ACC112 (cell line): ENCODE measurements around the gene SLC4A4.

Source experiments
- H2AFZ ChIP-seq: fragments of 200-600 bp; sonication (generic); one replicate; pipeline ENCODE4 v1.6.0; 2017; ENCODE audit warnings: antibody characterized with exemption, low read length; ENCODE audit not compliant: unreplicated experiment
- H3K27ac ChIP-seq: fragments of 200-600 bp; sonication (generic); 2 replicates; pipeline ENCODE4 v1.5.1; 2014; ENCODE audit warnings: low read depth, mild to moderate bottlenecking, antibody characterized with exemption, low read length, moderate library complexity
- H3K27me3 ChIP-seq: fragments of 200-600 bp; sonication (generic); 2 replicates; pipeline ENCODE4 v1.6.1; 2014; ENCODE audit warnings: mild to moderate bottlenecking, antibody characterized with exemption, low read length, moderate library complexity, mixed read lengths; ENCODE audit not compliant: insufficient read depth
- H3K36me3 ChIP-seq: fragments of 200-600 bp; sonication (generic); 2 replicates; pipeline ENCODE4 v1.6.1; 2016; ENCODE audit warnings: mild to moderate bottlenecking, antibody characterized with exemption, low read length, moderate library complexity, mixed read lengths; ENCODE audit not compliant: insufficient read depth
- H3K4me1 ChIP-seq: fragments of 200-600 bp; sonication (generic); one replicate; pipeline ENCODE4 v1.6.1; 2016; ENCODE audit warnings: low read length, mixed read lengths; ENCODE audit not compliant: insufficient read depth, unreplicated experiment, control insufficient read depth
- H3K4me3 ChIP-seq: fragments of 200-600 bp; sonication (generic); 2 replicates; pipeline ENCODE4 v1.5.1; 2014; ENCODE audit warnings: mild to moderate bottlenecking, low read depth, low read length
- H3K79me2 ChIP-seq: fragments of 200-600 bp; sonication (generic); one replicate; pipeline ENCODE4 v1.6.0; 2016; ENCODE audit warnings: low read length; ENCODE audit not compliant: control insufficient read depth, unreplicated experiment, insufficient read depth

Gene SLC4A4

GRCh38 chr4:71304289-71304850 lies 34.5 kb upstream of the SLC4A4 start:
- Histone ChIP-seq H3K36me3 (no peaks in the 10 kb centered on the region), H3K79me2 (no peaks in the 10 kb centered on the region), H3K27me3 (no peaks in the 10 kb centered on the region), H3K4me3 (no peak overlapping the region), H3K27ac (no peak overlapping the region), H3K4me1 (peaks cover 9% of the 10 kb centered on the region), H2AFZ (no peak overlapping the region)

- peaks cover 9% of the 10 kb centered on the region for H3K4me1 ChIP-seq
- no peak overlapping the region for H2AFZ ChIP-seq
- no peak overlapping the region for H3K4me3 ChIP-seq
- no peaks in the 10 kb centered on the region for H3K79me2 ChIP-seq
- no peaks in the 10 kb centered on the region for H3K27me3 ChIP-seq
- no peak overlapping the region for H3K27ac ChIP-seq
- H3K36me3 ChIP-seq = no peaks in the 10 kb centered on the region
These were observed 31.1 kb upstream of the SLC4A4 start for GRCh38 chr4:71307729-71308128.

GRCh38 chr4:71322425-71322824 lies 16.4 kb upstream of the SLC4A4 start:
- Histone ChIP-seq H3K4me3 (no peak overlapping the region), H3K27me3 (peaks cover 9% of the 10 kb centered on the region; the same call in 1 of the 2 replicates), H3K4me1 (no peaks in the 10 kb centered on the region)

GRCh38 chr4:71333368-71333767 lies 5.5 kb upstream of the SLC4A4 start:
- H3K4me1 ChIP-seq = no peaks in the 10 kb centered on the region
- no peaks in the 10 kb centered on the region for H3K79me2 ChIP-seq
- no peak overlapping the region for H3K27ac ChIP-seq
- no peaks in the 10 kb centered on the region for H3K27me3 ChIP-seq
- H3K36me3 ChIP-seq = no peaks in the 10 kb centered on the region
- H3K4me3 ChIP-seq = no peak overlapping the region
- no peak overlapping the region for H2AFZ ChIP-seq

More at GRCh38 chr4:71322425-71322824, 16.4 kb upstream of the SLC4A4 start:
- Histone ChIP-seq H3K27ac (no peak overlapping the region), H2AFZ (no peak overlapping the region), H3K79me2 (no peaks in the 10 kb centered on the region), H3K36me3 (no peaks in the 10 kb centered on the region)

- H3K36me3 ChIP-seq = no peaks in the 10 kb centered on the region
- H3K4me3 ChIP-seq = no peak overlapping the region
- H2AFZ ChIP-seq = no peak overlapping the region
- H3K27me3 ChIP-seq = no peaks in the 10 kb centered on the region
- peaks cover under 1% of the 10 kb centered on the region for H3K4me1 ChIP-seq
- H3K27ac ChIP-seq = no peak overlapping the region
- no peaks in the 10 kb centered on the region for H3K79me2 ChIP-seq
These were observed 4.9 kb upstream of the SLC4A4 start for GRCh38 chr4:71333960-71334359.

- Histone ChIP-seq H3K79me2 (no peaks in the 10 kb centered on the region), H3K36me3 (no peaks in the 10 kb centered on the region), H3K4me3 (no peak overlapping the region), H3K4me1 (peaks cover 4% of the 10 kb centered on the region), H3K27me3 (no peaks in the 10 kb centered on the region), H2AFZ (no peak overlapping the region), H3K27ac (no peak overlapping the region)
These were observed 4.3 kb upstream of the SLC4A4 start for GRCh38 chr4:71334465-71334882.

- H3K79me2 ChIP-seq = no peaks in the 10 kb centered on the region
- no peaks in the 10 kb centered on the region for H3K36me3 ChIP-seq
- H3K27me3 ChIP-seq = no peaks in the 10 kb centered on the region
- H2AFZ ChIP-seq = no peak overlapping the region
- H3K4me3 ChIP-seq = no peak overlapping the region
- H3K4me1 ChIP-seq = peaks cover 4% of the 10 kb centered on the region
- H3K27ac ChIP-seq = no peak overlapping the region
These were observed 5.0 kb downstream of the SLC4A4 start for GRCh38 chr4:71343670-71344466.

- H3K27me3 ChIP-seq = no peaks in the 10 kb centered on the region
- no peak overlapping the region for H3K4me3 ChIP-seq
- no peaks in the 10 kb centered on the region for H3K36me3 ChIP-seq
- H3K79me2 ChIP-seq = no peaks in the 10 kb centered on the region
- no peaks in the 10 kb centered on the region for H3K4me1 ChIP-seq
- no peak overlapping the region for H2AFZ ChIP-seq
- no peak overlapping the region for H3K27ac ChIP-seq
These were observed 7.9 kb downstream of the SLC4A4 start for GRCh38 chr4:71346710-71347109.

- H3K79me2 ChIP-seq = no peaks in the 10 kb centered on the region
- no peaks in the 10 kb centered on the region for H3K4me1 ChIP-seq
- H3K27ac ChIP-seq = no peak overlapping the region
- no peak overlapping the region for H2AFZ ChIP-seq
- no peaks in the 10 kb centered on the region for H3K36me3 ChIP-seq
- H3K27me3 ChIP-seq = no peaks in the 10 kb centered on the region
- H3K4me3 ChIP-seq = no peak overlapping the region
These were observed 9.8 kb downstream of the SLC4A4 start for GRCh38 chr4:71348586-71348985.

GRCh38 chr4:71355045-71355444 lies 16.2 kb downstream of the SLC4A4 start:
- H3K27ac ChIP-seq = no peak overlapping the region
- H3K36me3 ChIP-seq = no peaks in the 10 kb centered on the region
- H3K27me3 ChIP-seq = no peaks in the 10 kb centered on the region
- H3K4me3 ChIP-seq = no peak overlapping the region
- H3K4me1 ChIP-seq = no peaks in the 10 kb centered on the region
- no peaks in the 10 kb centered on the region for H3K79me2 ChIP-seq
- no peak overlapping the region for H2AFZ ChIP-seq

GRCh38 chr4:71355971-71356370 lies 17.2 kb downstream of the SLC4A4 start:
- no peak overlapping the region for H3K4me3 ChIP-seq

More at GRCh38 chr4:71355971-71356370, 17.2 kb downstream of the SLC4A4 start:
- no peaks in the 10 kb centered on the region for H3K27me3 ChIP-seq
- no peaks in the 10 kb centered on the region for H3K4me1 ChIP-seq
- H2AFZ ChIP-seq = no peak overlapping the region
- H3K36me3 ChIP-seq = no peaks in the 10 kb centered on the region
- H3K79me2 ChIP-seq = no peaks in the 10 kb centered on the region
- H3K27ac ChIP-seq = no peak overlapping the region
